Left lobe of liver (tissue), 2 donors: ENCODE results near the gene RLN3. TPM values are rescaled to one million over a fixed set of nuclear protein-coding genes. Genes with fewer than 3 reads are reported as not detected.
A peak's percentile ranks its signal among the peaks of the same experiment; 100 is the strongest.

Experiments
- ATAC-seq: fragments of 200-7000 bp; cut with Tn5 transposase; one replicate; pipeline ENCODE4 v1.9.1; 2020; ENCODE audit warnings: mild to moderate bottlenecking, moderate library complexity
- DNase-seq: peaks from one replicate; pipeline ENCODE4 v3.0.0-alpha.2; 2020; ENCODE audit warnings: low spot score
- total RNA-seq: library from RNA; stranded (reverse); gene quantifications from one replicate; pipeline ENCODE4 v1.2.1, GENCODE V29; 2021
- donor health status: DM: no; HTN: no; CAD: no; lungs with moderate emphysema.
- donor health status: DM: no; HTN: yes; CAD: no.

Gene RLN3
- total RNA-seq, 1 donor from 2014 or later: not detected

- no peak for DNase-seq
These were observed 34.2 kb upstream of the RLN3 start for GRCh38 chr19:13993590-13994300.

DNA sequence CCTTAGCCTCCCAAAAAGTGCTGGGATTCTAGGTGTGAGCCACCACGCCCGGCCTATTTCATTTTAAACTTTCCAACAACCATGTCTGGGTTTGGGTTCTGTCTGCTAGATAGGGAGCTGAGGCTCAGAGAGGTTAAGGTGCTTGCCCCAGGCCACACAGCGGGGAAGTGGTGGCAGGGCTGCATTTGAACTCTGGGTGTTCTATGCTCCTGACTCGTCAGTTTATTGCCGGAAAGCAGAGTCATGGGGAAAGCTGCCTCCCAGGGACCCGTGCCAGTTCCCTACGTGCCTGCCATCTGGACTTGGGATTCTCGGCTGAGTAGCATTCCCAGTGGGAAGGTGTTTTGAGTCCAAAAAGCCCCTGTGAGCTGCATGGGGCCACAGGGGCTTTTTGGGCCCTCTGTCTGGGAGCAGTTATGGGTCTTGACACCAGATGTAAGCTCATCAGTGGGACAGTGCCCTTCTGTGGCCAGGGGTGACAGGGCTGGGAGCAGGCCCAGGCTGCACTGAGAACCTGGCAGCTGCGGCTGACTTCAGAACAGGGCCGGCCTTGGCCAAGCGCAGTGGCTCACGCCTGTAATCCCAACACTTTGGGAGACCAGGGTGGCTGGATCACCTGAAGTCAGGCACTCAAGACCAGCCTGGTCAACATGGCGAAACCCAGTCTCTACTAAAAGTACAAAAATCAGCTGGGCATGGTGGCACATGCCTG, 32.8 kb upstream of the RLN3 start:
- DNase-seq (peak; percentile 70), ATAC-seq (peak; percentile 91)

More at GRCh38 chr19:13993590-13994300, 34.2 kb upstream of the RLN3 start:
- ATAC-seq: no peak

- DNase-seq (no peak), ATAC-seq (no peak)
These were observed 31.8 kb upstream of the RLN3 start for GRCh38 chr19:13995878-13996765.

GRCh38 chr19:13996928-13997630, 30.9 kb upstream of the RLN3 start:
- DNase-seq: no peak
- no peak for ATAC-seq

DNA sequence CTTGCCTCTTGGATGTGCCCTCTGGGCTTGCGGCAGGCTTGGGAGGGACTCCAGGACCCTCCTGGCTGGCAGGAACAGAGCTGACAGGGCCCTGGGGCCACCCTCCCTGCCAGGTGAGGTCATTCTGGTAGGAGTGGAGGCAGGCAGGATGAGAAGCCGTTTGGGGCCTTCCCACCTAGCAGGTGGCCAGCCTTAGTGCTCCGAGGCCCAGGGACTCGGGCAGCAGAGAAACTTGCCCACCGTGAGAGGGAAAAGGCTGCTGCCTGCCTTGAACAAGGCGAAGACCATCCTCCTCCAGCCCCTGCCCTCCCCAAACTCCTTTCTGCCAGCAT, 30.4 kb upstream of the RLN3 start:
- DNase-seq (no peak), ATAC-seq (no peak)

GRCh38 chr19:13998426-13998825, 29.5 kb upstream of the RLN3 start:
- DNase-seq: no peak
- ATAC-seq: no peak

DNA sequence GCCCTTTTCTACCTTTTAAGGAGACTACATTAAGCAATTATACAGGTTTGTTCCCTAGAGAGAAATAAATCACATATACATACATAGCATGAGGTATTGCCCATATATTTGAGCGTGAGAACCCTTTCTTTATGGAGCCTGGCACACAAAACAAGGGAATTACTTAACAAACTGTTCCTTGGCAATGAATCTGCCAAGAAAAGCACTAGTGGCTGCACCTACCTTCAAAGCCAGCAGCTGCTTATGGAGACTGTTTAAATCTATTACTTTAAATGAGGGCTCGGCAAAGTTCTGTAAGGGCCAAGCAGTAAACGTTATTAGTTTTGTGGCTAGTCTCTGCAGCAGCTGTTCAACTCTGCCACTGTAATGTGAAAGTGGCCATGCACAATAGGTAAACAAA, 28.9 kb upstream of the RLN3 start:
- no peak for ATAC-seq

DNA sequence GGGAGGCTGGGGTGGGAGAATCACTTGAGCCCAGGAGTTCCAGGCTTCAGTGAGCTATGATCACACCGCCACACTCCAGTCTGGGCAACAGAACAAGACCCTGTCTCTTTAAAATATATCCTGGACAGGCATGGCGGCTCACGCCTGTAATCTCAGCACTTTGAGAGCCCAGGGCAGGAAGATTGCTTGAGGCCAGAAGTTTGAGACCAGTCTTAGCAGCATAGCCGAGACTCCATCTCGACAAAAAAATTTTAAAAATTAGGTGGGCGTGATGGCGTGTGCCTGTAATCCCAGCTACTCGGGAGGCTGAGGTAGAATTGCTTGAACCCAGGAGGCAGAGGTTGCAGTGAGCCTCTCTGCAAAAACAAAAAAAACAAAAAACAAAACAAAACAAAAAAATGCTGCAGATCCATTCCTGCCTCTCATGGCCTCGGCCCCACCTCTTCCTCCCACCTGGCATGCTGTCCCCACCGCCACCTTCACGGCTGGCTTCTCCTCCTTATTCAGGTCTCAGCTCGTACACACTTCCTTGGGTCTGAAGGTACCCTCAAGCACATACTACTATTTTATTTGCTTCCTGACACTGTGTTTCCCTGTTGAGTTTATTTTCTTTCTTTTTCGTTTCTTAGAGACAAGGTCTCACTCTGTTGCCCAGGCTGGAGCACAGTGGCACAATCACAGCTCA, 27.1 kb upstream of the RLN3 start:
- no peak for ATAC-seq
- DNase-seq: no peak

More for the DNA sequence above, 28.9 kb upstream of the RLN3 start:
- no peak for DNase-seq

- ATAC-seq (no peak), DNase-seq (no peak)
These were observed 25.2 kb upstream of the RLN3 start for GRCh38 chr19:14002571-14003250.

DNA sequence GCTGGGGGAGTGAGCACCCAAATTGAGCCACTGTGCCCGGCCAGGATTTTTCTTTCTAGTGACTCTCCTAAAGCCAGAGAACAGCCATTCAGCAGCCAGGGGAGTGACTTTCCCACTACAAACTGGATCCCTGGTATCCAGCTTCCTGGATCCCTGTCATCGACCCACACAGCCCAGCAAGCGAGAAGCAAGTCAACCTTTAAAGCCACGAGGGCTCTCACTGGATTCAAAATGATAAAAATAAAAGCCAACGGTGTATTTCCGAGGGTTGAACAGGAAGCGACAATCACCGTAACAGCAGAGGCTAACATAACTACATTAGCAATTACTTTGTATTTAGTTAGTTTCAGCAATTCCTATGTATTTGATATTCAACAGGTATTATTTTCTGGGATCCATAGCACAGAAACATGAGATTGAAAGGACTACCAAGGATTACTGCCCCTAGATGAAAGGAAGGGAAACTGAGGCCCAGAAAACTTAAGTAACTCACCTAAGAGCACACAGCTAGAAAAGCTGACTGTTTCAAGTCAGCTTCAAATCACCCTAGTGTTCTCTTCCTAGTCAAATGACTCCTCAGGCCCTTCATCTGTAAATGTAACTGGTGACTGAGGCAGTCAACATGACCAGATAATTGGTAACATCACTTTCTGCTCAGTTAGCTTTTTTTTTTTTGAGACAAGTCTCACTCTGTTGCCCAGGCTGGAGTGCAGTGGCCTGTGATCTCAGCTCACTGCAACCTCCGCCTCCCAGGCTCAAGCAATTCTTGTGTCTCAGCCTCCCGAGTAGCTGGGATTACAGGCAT, 24.5 kb upstream of the RLN3 start:
- no peak for ATAC-seq

DNA sequence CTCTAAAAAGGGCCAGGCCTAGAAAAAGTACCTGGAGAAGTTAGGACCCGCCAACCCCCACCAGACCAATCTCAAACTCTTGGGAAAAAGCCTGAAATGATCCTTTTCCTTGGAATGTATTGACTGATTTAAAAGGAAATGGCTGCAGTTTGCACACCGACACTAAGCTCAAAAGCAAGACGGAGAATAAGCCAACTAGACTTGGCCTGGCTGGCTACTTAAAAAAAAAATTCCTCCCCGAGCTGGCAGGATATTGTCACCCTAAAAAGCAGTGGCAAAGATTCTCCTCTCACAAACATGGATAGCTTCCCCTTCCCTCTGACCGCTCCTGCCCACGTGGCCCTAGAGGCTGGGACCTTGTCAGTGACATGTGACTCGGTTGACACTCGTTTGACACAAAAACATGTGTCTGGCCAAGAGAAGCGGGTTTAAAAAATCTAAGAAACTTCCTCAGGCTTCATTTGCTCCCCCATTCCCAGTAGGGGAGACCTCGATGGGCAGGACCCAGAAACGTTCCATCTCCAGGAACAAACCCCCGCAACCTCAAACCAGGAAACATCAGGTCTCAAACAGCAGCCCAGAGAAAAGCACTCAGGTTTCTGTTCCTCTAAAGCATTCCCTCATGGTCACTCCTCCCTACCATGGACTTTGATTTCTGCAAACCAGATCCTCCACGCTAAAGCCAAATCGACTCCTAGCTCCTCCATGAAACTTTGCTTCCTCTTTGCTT, 23.2 kb upstream of the RLN3 start:
- DNase-seq (peak; percentile 82), ATAC-seq (peak; percentile 42)

More for the DNA sequence above, 24.5 kb upstream of the RLN3 start:
- DNase-seq: no peak

DNA sequence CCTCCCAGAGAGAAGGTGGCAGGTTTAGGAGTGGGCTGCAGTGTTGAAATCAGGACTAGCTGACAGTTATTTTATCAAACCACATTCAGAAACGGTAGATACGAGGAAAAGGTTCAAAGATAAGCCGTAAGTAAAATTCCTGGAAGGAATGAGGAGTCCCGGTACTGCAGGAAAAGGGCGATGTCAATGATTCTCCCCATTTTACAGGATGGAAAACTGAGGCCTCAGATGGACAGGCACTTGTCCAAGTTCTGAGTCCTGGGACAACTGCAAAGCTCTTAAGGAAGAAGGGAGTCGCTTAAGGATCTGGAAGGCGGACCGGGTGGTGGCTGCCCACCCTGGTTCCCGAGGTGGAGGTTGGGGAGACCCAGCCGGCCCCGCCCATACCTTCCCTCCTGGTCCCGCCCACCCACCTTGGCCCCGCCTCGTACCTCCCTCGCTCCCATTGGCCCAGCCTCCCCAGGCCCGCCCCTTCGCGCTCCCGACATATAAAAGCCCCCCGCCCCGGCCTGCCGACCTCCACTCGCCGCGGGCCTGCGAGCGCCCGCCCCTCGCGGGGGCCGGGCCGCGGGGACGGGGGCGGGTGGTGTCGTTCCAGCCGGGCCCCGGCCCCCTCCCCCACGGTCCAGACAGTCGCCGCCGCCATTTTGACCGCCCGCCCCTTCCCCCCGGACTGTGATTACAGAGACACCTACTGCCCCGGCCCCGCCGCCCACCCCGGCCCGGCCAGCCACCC, 22.4 kb upstream of the RLN3 start:
- peak; percentile 96 for DNase-seq
- peak; percentile 77 for ATAC-seq

DNA sequence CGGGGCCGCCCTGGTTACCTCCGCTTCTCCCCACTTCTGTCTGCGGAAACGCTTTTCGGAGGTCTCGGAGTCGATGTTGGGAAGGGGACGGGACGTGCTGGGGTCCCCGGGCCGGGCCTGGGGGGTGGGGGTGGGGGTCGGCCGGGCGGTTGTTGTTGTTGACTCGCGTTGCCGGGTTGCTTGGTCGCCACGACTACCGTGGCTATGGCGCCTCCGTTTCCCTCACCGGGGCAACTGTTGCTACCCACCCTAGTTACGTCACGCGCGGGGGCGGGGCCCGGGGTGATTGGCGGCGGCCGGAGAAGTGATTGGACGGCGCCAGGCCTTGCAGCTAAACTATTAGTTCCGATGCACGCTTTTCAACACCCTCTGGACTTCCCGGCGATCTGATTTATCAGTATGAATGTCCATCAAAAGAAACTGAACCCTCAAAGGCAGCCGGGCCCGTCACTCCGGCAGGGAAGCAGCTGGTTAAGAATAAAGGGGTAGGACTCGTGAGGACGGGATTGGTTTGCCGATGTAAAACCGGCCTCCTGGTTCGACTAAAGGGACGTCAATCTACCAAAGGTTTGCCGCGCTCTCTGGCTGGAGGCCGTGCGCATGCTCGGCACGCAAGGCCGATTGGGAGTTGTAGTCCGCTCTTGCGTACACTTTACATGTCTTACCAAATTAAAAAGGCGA, 21.7 kb upstream of the RLN3 start, which contains the start of gene RFX1:
RFX1 (minus strand) TSS at position 236 of the 681 bp plus-strand sequence. CDS start 12,477 bp downstream, outside the sequence.
- DNase-seq (peak; percentile 100), ATAC-seq (peak; percentile 76)

- DNase-seq: no peak
- ATAC-seq: peak; percentile 37
These were observed 21.0 kb upstream of the RLN3 start for GRCh38 chr19:14006766-14007562.

- no peak for ATAC-seq
These were observed 15.5 kb upstream of the RLN3 start for GRCh38 chr19:14012378-14012915.

More at GRCh38 chr19:14012378-14012915, 15.5 kb upstream of the RLN3 start:
- DNase-seq: no peak
